Suppressor macrophage (primary cell): ENCODE results near the gene SEBOX.

Source experiments
- DNase-seq, 4 experiments: peaks; one replicate each; pipeline ENCODE4 v3.0.0-alpha.2; 2020 to 2022

Gene SEBOX

DNA sequence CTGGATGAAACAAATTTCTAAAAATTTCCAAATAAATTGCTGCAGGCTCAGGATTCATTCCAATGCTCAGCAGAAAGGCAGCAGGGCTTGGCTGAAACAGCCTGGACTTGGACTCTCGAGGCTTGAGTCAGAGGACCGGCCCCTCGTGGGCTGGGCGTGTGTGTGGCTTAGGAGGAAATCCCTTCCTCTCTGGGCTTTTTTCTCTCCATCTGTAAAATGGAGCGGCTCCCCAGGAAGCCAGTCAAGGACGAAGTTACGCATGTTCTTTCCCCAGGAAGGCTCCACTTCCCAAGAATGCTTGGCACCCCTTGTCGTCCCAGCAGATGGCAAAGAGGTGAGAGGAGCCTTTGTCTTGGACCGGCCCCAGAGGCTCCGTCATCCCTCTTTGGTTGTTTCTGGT is 27.5 kb upstream of the SEBOX start:
- no peak for DNase-seq

DNA sequence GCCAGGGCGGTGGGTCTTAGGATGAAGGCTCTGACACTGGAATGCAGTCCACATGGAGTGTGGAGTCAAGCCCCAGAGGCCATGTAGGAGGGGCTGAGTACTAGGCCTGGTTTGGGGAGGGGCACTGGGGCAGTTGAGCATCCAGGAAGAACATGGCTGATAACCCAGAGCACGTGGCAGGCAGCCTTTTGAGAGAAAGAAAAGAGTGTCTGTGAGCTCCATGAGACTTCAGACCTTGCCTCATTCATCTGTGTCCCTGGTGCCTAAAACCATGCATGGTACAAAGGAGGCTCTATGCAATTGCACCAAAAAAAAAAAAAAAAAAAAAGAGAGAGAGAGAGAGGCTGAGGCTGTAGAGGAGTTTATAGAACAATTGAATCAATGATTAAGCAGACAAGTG is 26.4 kb upstream of the SEBOX start:
- DNase-seq, result no peak

DNA sequence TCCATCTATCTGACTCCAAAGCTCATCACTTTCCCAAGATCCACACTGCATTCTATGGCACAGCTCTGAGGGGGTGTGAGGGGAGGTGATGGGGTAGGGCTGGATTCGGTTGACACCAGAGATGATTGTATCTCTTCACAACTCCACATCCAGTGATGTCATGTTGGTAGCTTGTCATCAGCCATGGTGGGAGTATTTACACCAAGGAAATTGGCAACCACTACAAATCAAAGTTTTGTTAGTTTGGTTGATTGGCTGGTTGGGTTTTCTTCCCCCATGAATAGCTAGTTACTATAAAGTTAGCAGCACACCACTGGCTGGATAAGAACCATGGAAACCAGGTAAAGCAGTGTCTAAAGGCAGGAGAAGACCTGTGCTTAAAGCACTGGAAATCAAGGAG is 26.0 kb upstream of the SEBOX start:
- no peak for DNase-seq

DNA sequence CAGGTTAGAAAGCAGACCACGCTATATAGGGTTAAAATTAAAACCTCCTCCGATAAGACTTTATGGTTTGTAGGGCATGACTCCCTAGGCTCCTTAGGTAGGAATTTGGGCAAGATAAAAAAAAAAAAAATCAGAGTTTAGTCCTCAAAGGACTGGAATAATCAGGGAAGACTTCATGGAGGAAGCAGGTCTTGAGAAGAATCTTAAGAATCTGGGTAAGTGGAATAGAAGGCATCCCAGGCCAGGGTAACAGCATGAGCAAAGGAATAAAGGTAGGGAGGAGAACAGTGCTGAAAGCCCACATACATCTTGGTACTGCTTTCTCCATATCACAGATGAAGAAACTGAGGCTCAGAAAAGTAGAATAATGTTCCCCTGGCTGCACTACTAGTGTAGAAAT is 25.6 kb upstream of the SEBOX start:
- DNase-seq, result no peak

DNA sequence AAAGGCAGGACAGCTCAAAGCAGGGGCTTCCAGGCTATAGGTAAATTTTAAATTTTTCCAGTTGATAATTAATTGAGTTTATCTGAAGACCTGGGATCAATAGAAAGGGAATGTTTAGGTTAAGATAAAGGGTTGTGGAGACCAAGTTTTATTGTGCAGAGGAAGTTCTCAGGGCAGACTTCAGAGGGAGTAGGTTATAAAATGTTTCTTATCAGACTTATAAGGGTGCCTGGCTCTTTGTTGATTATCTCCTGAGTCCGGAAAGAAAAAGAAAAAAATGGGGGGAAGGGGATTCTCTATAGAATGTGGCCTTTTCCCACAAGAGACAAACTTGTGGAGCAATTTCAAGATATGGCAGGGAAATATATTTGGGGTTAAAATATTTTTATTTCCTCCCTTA is 25.1 kb upstream of the SEBOX start:
- DNase-seq, result no peak

DNA sequence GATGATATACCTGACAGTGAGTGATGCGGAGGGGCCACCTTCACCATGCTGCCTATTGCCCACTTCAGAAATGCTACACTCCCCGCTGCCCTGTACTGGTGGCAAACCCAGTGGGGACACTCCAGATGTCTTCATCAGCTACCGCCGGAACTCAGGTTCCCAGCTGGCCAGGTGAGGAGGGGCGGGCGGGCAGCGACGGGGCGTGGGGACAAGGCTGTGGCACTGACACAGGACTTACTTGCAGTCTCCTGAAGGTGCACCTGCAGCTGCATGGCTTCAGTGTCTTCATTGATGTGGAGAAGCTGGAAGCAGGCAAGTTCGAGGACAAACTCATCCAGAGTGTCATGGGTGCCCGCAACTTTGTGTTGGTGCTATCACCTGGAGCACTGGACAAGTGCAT is 23.1 kb upstream of the SEBOX start:
- no peak for DNase-seq

DNA sequence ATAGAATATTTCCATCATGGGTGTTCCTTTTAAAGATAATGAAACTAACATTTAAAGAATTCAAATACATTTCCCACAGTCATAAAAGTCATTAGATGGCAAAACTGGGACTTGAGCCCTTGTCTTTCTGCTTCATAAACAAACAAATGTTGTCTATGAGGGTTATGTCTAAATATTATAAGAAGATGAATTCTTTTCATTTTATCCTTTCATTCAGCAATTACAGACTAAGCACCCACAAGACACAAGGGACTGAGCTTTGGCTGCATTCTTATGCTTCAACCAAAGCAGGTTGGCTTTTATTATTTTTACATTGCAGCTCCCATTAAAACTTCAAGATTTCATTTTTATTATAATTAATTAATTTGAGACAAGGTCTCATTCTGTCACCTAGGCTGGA is 21.4 kb upstream of the SEBOX start:
- no peak for DNase-seq

DNA sequence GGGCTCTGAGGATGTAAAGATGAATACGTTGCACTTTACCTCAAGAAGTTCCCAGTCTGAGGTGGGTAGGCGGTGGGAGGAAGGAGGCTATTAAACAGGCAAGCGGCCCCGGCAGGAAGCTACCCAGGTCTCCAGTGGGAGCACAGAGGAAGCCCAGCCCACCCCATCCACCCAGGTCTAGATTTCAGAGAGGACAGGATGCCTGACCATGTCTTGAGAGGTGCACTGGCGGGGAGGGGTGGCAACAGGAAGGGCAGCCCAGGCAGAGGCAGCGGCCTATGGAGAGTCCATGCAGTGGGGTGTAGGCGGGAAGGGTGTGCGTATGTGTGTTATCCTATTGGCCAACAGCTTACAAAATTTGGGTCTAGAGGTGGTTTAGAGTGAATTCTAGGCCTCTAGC is 20.4 kb upstream of the SEBOX start:
- DNase-seq, result peak in 2 of 4 experiments; percentile 14 to 19

DNA sequence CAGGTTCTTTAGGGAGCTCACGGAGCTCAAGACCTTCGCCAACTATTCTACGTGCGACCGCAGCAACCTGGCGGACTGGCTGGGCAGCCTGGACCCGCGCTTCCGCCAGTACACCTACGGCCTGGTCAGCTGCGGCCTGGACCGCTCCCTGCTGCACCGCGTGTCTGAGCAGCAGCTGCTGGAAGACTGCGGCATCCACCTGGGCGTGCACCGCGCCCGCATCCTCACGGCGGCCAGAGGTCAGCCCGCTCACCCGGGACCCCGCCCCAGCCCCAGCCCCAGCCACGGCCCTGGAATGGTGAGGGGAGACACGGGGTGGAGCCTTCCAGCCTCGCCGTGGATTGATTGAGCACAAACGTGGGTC is 20.0 kb upstream of the SEBOX start:
- DNase-seq, result no peak

DNA sequence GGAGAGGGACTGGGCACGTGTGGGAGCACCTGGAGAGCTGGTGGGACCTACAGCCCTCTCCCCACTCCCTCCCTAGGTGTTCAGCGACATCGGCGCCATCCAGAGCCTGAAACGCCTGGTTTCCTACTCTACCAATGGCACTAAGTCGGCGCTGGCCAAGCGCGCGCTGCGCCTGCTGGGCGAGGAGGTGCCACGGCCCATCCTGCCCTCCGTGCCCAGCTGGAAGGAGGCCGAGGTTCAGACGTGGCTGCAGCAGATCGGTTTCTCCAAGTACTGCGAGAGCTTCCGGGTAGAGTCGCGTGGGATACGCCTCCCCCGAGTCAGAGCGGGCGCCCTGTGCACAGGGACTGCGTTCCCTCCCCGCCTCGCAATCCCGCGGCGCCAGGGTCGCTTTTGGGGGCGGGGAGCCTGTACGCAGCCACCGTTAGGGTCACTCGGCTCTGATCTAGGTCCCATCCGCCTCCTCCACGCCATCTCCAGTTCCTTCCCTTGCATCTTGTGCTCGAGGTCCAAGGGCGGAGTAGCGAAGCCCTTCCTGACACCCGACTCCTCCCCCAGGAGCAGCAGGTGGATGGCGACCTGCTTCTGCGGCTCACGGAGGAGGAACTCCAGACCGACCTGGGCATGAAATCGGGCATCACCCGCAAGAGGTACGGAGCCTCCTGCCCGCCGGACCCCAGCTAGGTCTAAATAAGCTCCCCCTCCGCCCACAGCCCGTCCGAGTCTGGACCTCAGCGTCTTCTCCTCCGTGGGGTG is 19.5 kb upstream of the SEBOX start:
- DNase-seq, result peak; percentile 66 to 78 (median 74)

DNA sequence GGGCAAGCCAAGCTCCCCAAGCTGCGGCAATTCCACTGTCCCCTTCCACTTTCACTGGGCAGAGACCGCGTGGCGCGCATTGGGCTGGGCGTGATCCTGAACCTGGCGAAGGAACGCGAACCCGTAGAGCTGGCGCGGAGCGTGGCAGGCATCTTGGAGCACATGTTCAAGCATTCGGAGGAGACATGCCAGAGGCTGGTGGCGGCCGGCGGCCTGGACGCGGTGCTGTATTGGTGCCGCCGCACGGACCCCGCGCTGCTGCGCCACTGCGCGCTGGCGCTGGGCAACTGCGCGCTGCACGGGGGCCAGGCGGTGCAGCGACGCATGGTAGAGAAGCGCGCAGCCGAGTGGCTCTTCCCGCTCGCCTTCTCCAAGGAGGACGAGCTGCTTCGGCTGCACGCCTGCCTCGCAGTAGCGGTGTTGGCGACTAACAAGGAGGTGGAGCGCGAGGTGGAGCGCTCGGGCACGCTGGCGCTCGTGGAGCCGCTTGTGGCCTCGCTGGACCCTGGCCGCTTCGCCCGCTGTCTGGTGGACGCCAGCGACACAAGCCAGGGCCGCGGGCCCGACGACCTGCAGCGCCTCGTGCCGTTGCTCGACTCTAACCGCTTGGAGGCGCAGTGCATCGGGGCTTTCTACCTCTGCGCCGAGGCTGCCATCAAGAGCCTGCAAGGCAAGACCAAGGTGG is 16.3 kb upstream of the SEBOX start:
- DNase-seq, result peak in 3 of 4 experiments; percentile 44 to 77 (median 71)

DNA sequence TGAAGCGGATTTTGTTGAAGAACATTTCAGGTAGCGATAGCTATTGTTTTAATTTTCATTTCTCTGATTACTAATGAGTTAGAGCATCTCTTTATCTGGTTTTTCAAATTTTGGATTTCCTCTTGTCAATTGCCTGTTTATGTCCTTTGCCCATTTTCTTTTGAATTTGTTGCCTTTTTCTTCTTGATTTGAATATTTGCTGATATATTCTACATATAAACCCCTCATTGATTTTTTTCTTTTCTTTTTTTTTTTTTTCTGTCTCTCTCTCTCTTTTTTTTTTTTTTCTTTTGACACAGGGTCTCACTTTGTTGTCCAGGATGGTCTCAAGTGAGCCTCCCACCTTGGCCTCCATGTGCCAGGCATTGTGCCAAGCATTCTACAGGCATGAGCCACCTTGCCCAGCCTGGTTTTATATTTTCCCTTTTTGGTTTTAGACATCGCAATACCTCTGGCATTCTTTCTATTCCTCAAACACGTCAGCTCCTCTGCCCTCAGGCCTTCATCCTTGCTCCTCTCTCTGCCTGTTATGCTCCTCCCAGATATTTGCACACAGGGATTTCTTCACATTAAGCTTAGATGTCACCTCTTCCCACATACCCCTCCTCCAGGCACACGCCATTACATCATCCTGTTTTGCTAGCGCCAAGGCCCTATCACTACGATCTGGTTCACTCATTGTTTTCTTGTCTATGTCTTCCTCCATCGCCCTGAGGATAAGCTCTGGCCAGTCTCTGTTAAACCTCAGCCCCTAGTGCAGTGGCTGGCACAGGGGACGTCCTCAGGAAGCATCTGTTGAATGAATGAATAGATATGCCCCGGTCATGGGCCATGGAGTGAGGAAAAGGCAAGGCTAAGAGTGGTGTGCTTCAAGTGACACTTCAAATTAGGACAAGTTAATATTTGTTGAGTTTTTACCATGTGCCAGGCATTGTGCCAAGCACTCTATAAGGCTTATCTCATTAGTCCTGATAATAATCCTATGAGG is 15.1 kb upstream of the SEBOX start:
- DNase-seq, result peak in 3 of 4 experiments; percentile 59 to 66 (median 66)

DNA sequence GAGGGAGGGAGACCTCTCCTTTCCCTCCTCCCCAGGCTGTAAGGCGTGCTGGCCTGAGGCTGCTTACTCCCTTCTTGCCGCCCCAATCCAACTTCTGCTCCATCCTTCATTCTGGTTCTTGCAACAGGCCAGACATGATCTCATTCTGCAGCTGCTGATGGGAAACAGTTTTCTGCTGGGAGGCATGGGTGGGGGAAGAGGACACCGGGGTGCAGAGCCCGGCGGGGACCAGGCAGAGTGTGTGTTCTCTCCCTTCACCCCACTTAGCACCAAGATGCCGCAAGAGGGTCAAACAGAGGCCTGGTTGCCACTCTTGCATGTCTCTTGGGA is 7.9 kb upstream of the SEBOX start:
- no peak for DNase-seq

DNA sequence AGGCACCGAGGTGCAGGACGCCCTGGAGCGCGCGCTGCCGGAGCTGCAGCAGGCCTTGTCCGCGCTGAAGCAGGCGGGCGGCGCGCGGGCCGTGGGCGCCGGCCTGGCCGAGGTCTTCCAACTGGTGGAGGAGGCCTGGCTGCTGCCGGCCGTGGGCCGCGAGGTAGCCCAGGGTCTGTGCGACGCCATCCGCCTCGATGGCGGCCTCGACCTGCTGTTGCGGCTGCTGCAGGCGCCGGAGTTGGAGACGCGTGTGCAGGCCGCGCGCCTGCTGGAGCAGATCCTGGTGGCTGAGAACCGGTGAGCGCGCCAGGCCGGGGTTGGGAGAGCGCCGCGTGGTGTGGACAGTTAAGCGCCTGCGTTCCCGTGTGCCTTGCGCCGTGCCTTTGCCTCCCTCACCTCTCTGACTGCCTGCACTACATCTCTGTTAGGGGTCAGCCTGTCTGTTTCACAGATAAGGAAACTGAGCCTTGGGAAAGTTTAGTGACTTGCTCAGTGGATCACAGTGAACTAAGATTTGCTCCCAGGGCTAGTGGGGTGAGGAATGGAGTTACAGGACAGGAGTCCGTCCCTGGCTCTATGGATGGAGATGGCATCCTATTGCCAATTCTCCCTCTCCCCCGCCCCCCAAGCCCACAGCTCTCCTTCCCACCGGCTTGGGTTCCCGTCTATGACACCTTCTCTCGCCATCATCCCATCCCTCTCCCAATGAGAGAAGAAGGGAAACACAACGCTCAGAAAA is 7.4 kb upstream of the SEBOX start:
- DNase-seq, result peak in 2 of 4 experiments; percentile 23 to 29

DNA sequence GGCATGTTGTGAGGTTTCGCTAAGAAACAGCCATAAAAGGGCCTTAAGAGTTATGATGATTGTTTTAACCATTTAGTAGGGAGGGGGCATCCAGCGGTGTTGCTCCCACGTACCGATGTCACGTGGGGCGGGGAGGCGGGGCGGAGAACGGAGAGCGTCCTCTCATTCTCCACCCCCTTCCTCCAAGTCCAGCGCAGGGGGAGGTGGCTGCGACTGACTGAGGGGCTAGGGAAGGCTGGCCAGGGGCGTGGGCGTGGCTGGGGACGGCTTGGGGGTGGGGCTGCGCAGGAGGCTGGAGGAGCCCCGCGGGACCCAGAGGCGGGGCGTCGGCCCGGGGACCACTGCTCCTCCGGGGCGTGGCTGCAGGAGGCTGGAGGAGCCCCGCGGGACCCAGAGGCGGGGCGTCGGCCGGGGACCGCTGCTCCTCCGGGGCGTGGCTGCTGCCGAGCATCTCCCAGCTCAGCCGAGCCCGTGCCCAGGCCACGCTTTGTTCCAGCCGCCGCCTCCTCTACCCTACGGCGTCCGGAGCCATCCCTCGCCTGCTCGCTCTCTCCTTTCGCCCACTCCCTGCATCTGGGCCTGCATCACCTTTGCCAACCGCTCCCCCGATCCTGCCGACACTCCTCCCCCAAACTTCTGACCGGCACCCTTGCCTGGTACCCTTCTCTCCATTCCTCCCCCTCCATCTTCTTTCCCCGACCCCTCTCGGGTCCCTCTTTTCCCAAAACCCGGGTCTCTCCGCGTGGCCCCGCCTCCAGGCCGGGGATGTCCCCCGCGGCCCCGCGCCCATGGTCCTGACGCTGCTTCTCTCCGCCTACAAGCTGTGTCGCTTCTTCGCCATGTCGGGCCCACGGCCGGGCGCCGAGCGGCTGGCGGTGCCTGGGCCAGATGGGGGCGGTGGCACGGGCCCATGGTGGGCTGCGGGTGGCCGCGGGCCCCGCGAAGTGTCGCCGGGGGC is 6.5 kb upstream of the SEBOX start, which contains the start of gene SARM1:
TSS of gene SARM1 (plus strand) at position 450 of the 958 bp plus-strand sequence. CDS start at position 789, 339 bp downstream.
- peak in 2 of 4 experiments; percentile 51 to 54 for DNase-seq

DNA sequence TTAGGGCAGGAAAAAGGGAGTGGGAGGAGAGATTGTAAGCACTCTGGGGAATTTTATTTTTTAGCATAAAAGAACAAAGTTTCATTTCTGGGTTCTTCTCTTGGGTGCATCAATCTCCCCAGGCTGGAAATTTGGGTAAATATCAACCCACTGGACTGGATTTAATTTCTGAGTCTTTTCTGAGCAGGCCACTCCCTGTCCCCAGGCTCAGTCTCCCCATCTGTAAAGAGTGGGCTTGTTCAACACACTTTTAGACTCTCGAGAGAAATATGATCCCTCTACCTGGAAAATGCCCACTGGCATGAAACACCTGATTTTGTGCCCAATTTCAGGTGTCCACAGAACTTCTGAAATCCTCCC is 5.7 kb upstream of the SEBOX start:
- DNase-seq, result no peak

DNA sequence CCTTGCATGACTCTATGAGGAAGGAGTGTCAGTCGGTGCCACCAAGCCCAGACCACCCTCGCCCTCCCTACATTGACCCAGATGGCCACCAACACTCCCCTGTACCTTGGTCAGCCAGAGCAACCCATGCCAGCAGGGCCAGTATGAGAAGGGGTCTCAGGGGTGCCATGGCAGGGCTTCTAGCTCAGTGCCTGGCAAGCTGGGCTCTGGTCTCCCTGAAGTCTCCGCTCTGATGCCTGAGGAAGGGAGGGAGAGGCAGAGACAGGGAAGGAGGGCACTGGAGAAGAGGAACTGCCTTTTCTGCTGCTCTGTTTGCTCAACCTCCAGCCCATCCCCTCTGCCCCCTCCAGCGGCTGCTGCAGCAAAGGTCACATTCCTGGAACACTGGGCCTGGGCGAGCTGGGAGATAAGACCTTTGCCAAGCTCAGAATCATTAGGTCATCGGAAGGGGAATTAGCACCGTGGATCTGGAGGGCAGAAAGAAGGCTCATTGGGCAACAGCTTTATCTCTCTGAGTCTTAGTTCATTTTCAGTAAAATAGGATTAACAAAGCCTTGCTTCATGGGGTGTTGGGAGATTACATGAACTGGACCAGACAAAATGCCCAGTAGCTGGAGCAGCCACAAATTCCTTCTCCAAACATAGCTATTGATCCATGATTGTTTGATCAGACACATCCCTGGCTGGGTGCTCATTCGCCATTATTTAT is 5.2 kb upstream of the SEBOX start, which contains the start of gene VTN:
TSS of gene VTN (minus strand) at position 273 of the 709 bp plus-strand sequence. CDS start at position 169, 104 bp downstream.
- DNase-seq, result peak; percentile 43 to 69 (median 62)

DNA sequence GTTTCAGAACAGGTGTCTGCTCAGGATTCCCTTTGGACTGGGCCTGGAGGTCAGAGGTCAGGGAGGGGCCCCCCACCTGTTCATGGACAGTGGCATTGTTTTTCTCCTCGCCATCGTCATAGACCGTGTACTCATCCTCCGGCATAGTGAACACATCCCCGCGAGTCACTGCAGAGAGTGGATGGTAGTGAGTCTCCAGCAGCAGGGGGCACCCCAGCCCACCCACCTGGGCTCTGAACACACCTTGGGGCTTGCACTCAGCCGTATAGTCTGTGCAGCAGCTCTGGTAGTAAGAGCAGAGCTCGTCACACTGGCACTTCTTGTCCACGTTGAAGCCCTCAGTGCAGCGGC is 4.7 kb upstream of the SEBOX start:
- no peak for DNase-seq

DNA sequence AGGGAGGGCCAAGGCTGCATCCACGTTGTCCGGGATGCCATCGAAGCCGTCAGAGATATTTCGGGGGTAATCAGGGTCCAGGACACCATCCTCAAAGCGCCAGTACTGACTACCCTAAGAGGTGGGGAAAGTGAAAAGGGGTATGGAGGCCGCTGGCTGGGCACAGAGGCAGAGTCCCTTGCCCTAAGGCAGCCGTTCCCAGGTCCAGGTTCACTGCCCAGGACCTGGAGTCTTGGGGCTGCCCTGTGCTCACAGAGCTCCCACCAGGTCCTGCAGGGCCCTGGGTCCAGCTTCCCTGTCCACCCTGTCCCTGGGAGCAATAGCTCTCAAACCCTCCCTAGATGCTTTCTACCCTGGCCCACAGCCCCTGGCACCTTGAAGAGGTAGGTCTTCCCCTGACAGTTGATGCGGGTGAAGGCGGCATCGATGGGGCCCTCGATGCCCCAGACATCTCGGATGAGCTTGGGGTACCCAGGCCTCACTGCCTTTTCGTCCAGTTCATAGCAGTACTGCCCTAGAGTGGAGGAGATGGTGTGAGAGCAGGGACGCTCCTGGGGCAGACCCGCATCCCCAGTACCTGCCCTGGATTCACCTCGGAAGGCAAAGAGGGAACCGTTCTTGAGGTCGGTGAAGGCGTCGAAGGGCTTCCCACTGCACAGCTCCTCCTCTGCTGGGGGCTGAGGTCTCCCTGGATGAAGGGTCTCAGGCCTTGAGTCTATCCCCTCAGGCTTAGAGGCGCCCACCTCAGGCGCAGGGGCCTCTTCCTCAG is 4.1 kb upstream of the SEBOX start:
- no peak for DNase-seq
